Endothelial cell of umbilical vein (primary cell): ENCODE data around the gene THSD7A.

Experiments
- CTCF ChIP-seq, 2 donors: IDR thresholded peaks; 1 replicate in 1 of 2; 2 replicates in 1 of 2; pipeline ENCODE4 v1.5.1; 2011; ENCODE audit warnings: low read length in 2 of 2, mild to moderate bottlenecking in 2 of 2, moderate library complexity in 2 of 2, control low read depth in 1 of 2, inconsistent platforms in 1 of 2, low read depth in 1 of 2; ENCODE audit not compliant: insufficient read depth in 1 of 2; ENCODE audit errors: extremely low read depth in 1 of 2
- EZH2 ChIP-seq: IDR thresholded peaks from 2 replicates; pipeline ENCODE4 v1.6.1; 2012; ENCODE audit warnings: borderline replicate concordance, low read depth, mild to moderate bottlenecking, moderate library complexity, low read length, inconsistent platforms; ENCODE audit not compliant: severe bottlenecking
- MAX ChIP-seq: IDR thresholded peaks from 2 replicates; pipeline ENCODE4 v1.6.1; 2011; ENCODE audit not compliant: insufficient read depth, insufficient read length
- POLR2A ChIP-seq: IDR thresholded peaks from 2 replicates; pipeline ENCODE4 v1.6.1; 2012; ENCODE audit warnings: low read depth, mild to moderate bottlenecking, control low read depth, low read length
- POLR2AphosphoS5 ChIP-seq: IDR thresholded peaks from 2 replicates; pipeline ENCODE4 v1.6.1; 2012; ENCODE audit warnings: low read depth, mild to moderate bottlenecking, control low read depth, low read length, moderate library complexity; ENCODE audit not compliant: insufficient read depth

DNA sequence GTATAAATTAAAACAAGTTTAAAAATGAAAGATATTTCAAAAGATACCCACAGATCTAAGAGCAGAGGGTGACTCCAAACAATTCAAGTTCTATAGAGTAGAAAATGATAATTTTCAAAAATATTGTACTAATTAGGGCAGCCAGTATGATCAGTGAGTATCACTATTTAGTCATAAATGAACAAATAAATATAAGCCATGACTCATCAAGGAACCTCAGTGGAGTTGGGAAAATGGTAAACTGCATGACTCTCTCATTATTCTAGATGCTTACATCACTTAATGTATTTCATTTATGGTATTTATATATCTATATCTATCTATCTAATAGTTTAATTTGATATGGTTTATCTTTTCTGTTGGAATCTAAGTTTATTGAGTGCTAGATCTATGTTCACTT, 94.3 kb downstream of the THSD7A start:
- TF ChIP-seq CTCF (IDR thresholded peaks at IDR 0.05; ENCODE audit: extremely low read depth in 1 of 2, insufficient read depth in 1 of 2, low read depth in 1 of 2, low read length in 2 of 2) = no peak
- no peak for TF ChIP-seq MAX
- TF ChIP-seq POLR2A = no peak
- TF ChIP-seq POLR2AphosphoS5 = no peak
- TF ChIP-seq EZH2 = no peak
